Naive thymus-derived CD8-positive, alpha-beta T cell (primary cell): ENCODE data around the gene CCR8. TPM values are rescaled to one million over a fixed set of nuclear protein-coding genes. Genes with fewer than 3 reads are reported as not detected.
"Not testable (repeated sequence)": the region's sequence is repeated elsewhere in the genome, so short reads cannot be mapped to it uniquely, and the experiment has no call there.

Experiments
- ATAC-seq, 2 donors: fragments of 150-1000 bp; cut with Tn5 transposase in 1 of 2; sonication (Bioruptor Pico), chemical (Tn5 transposase) in 1 of 2; 1 replicate in 1 of 2; 2 replicates in 1 of 2; pipeline ENCODE4 v1.10.0; 2021; ENCODE audit warnings: mild to moderate bottlenecking in 2 of 2, moderate library complexity in 2 of 2
- POLR2A ChIA-PET: fragments of 350-600 bp; sonication (Branson Sonifier 250); formaldehyde crosslinking; loops from one replicate; lab custom pipeline; 2021; ENCODE audit warnings: antibody characterized with exemption; lab: Charles Lee
- DNase-seq, 10 donors: peaks; one replicate each; pipeline versions ENCODE4 v3.0.0 to v3.0.0-alpha.2; 2020 to 2022
- H3K27ac Mint-ChIP-seq, 10 donors: one replicate each; pipeline ENCODE4 v1.8.0; 2020 to 2022; ENCODE audit warnings: mild to moderate bottlenecking in 10 of 10, mixed read lengths in 10 of 10, moderate library complexity in 4 of 10, inconsistent platforms in 1 of 10
- H3K27me3 Mint-ChIP-seq, 5 donors: one replicate each; pipeline ENCODE4 v1.8.0; 2021 to 2022; ENCODE audit warnings: mixed read lengths in 5 of 5
- H3K36me3 Mint-ChIP-seq, 3 donors: one replicate each; pipeline ENCODE4 v1.8.0; 2020 to 2022; ENCODE audit warnings: mixed read lengths in 3 of 3, mild to moderate bottlenecking in 2 of 3, inconsistent platforms in 1 of 3
- H3K4me1 Mint-ChIP-seq, 4 donors: one replicate each; pipeline ENCODE4 v1.8.0; 2021 to 2022; ENCODE audit warnings: mixed read lengths in 4 of 4
- H3K4me3 Mint-ChIP-seq, 10 donors: one replicate each; pipeline ENCODE4 v1.8.0; 2020 to 2022; ENCODE audit warnings: mild to moderate bottlenecking in 10 of 10, mixed read lengths in 10 of 10, moderate library complexity in 6 of 10, inconsistent platforms in 1 of 10
- H3K9me3 Mint-ChIP-seq, 9 donors: one replicate each; pipeline ENCODE4 v1.8.0; 2020 to 2022; ENCODE audit warnings: mixed read lengths in 9 of 9, mild to moderate bottlenecking in 3 of 9, inconsistent platforms in 1 of 9, moderate library complexity in 1 of 9
- polyA plus RNA-seq, 3 donors: library from polyadenylated mRNA; unstranded; fragments of 300-500 nt; fragmentation: Illumina TruSeq; gene quantifications; one replicate each; pipeline ENCODE4 v1.2.3, GENCODE V29; 2021
- total RNA-seq, 8 experiments: library from RNA in 2 of 8; stranded (reverse) in 2 of 8; gene quantifications; one replicate each; pipeline ENCODE4 v1.2.3 and lab custom pipeline; 2021 to 2026

CCR8 gene
- total and polyA plus RNA-seq, 5 experiments from 2014 or later, result 0.24 TPM; not detected in 4

GRCh38 chr3:39318301-39318700 is 11.2 kb upstream of the CCR8 start:
- DNase-seq, result no peak
- POLR2A ChIA-PET, result no interaction called here
- no peak overlapping the region for H3K4me3 Mint-ChIP-seq
- peaks cover 0 to 10% (median 8%) of the 10 kb centered on the region in 3 donors for H3K36me3 Mint-ChIP-seq
- no peak overlapping the region for H3K27ac Mint-ChIP-seq
- H3K27me3 Mint-ChIP-seq, result peaks cover 0 to 6% (median 0%) of the 10 kb centered on the region in 5 donors
- peaks cover 2 to 10% (median 8%) of the 10 kb centered on the region in 4 donors for H3K4me1 Mint-ChIP-seq
- peaks cover 0 to 19% (median 7%) of the 10 kb centered on the region in 9 donors for H3K9me3 Mint-ChIP-seq
- ATAC-seq, result no peak

GRCh38 chr3:39319249-39319648 is 10.3 kb upstream of the CCR8 start:
- Mint-ChIP-seq H3K27ac (no peak overlapping the region), H3K4me3 (no peak overlapping the region), H3K9me3 (peaks cover 0 to 11% (median 5%) of the 10 kb centered on the region in 9 donors), H3K27me3 (peaks cover 0 to 3% (median 0%) of the 10 kb centered on the region in 5 donors), H3K36me3 (peaks cover 0 to 7% (median 6%) of the 10 kb centered on the region in 3 donors), H3K4me1 (peaks cover 5 to 15% (median 13%) of the 10 kb centered on the region in 4 donors)
- POLR2A ChIA-PET, result interaction anchor here (0.6 kb wide), 1 partner anchor 170 kb away, joined by 5 read pairs; no protein-coding TSS in a partner anchor
- ATAC-seq (no peak), DNase-seq (no peak)

- POLR2A ChIA-PET, DNase-seq, H3K4me3 Mint-ChIP-seq, H3K27me3 Mint-ChIP-seq, H3K36me3 Mint-ChIP-seq, H3K9me3 Mint-ChIP-seq, ATAC-seq: not testable (repeated sequence)
- peaks cover 5 to 15% (median 13%) of the 10 kb centered on the region in 4 donors for H3K4me1 Mint-ChIP-seq
- H3K27ac Mint-ChIP-seq, result peak overlapping the region in 1 of 10 donors; percentile 31
These were observed 7.9 kb upstream of the CCR8 start for GRCh38 chr3:39321574-39321983.

GRCh38 chr3:39322209-39322715 is 7.2 kb upstream of the CCR8 start:
- H3K4me3 Mint-ChIP-seq, H3K27me3 Mint-ChIP-seq, H3K36me3 Mint-ChIP-seq, DNase-seq, POLR2A ChIA-PET, H3K9me3 Mint-ChIP-seq, ATAC-seq, H3K27ac Mint-ChIP-seq: not testable (repeated sequence)
- peaks cover 8 to 15% (median 13%) of the 10 kb centered on the region in 4 donors for H3K4me1 Mint-ChIP-seq

GRCh38 chr3:39322936-39323335 is 6.6 kb upstream of the CCR8 start:
- ATAC-seq (no peak), DNase-seq (no peak)
- Mint-ChIP-seq H3K36me3 (peaks cover 0 to 2% (median 0%) of the 10 kb centered on the region in 3 donors), H3K9me3 (no peaks in the 10 kb centered on the region), H3K4me1 (peaks cover 8 to 15% (median 13%) of the 10 kb centered on the region in 4 donors), H3K4me3 (no peak overlapping the region), H3K27ac (peak overlapping the region in 1 of 10 donors; percentile 65), H3K27me3 (peaks cover 0 to 3% (median 0%) of the 10 kb centered on the region in 5 donors)
- POLR2A ChIA-PET, result no interaction called here

GRCh38 chr3:39323494-39323893 is 6.0 kb upstream of the CCR8 start:
- POLR2A ChIA-PET, result no interaction called here
- DNase-seq, result no peak
- Mint-ChIP-seq H3K4me3 (peak overlapping the region in 3 of 10 donors; percentile 4 to 49 (median 19)), H3K4me1 (peaks cover 6 to 15% (median 13%) of the 10 kb centered on the region in 4 donors), H3K27ac (peak overlapping the region in 1 of 10 donors; percentile 65), H3K9me3 (no peaks in the 10 kb centered on the region), H3K27me3 (peaks cover 0 to 3% (median 0%) of the 10 kb centered on the region in 5 donors), H3K36me3 (peaks cover 0 to 2% (median 0%) of the 10 kb centered on the region in 3 donors)
- ATAC-seq, result no peak

- Mint-ChIP-seq H3K36me3 (peaks cover 0 to 2% (median 0%) of the 10 kb centered on the region in 3 donors), H3K4me1 (peaks cover 10 to 19% (median 14%) of the 10 kb centered on the region in 4 donors), H3K9me3 (no peaks in the 10 kb centered on the region), H3K27ac (no peak overlapping the region), H3K27me3 (peaks cover 0 to 3% (median 0%) of the 10 kb centered on the region in 5 donors), H3K4me3 (no peak overlapping the region)
- no peak for ATAC-seq
- no peak for DNase-seq
- POLR2A ChIA-PET, result no interaction called here
These were observed 4.3 kb upstream of the CCR8 start for GRCh38 chr3:39325236-39325635.

- Mint-ChIP-seq H3K4me1 (peaks cover 10 to 19% (median 13%) of the 10 kb centered on the region in 4 donors), H3K36me3 (peaks cover 0 to 2% (median 0%) of the 10 kb centered on the region in 3 donors), H3K27ac (peak overlapping the region in 2 of 10 donors; percentile 3 to 21), H3K4me3 (no peak overlapping the region), H3K9me3 (no peaks in the 10 kb centered on the region), H3K27me3 (no peaks in the 10 kb centered on the region)
- POLR2A ChIA-PET, result no interaction called here
- DNase-seq (no peak), ATAC-seq (no peak)
These were observed 2.3 kb upstream of the CCR8 start for GRCh38 chr3:39327053-39327745.

GRCh38 chr3:39327746-39328349 is 1.7 kb upstream of the CCR8 start:
- H3K9me3 Mint-ChIP-seq, result no peaks in the 10 kb centered on the region
- DNase-seq (no peak), ATAC-seq (no peak)
- H3K36me3 Mint-ChIP-seq, result peaks cover 0 to 2% (median 0%) of the 10 kb centered on the region in 3 donors
- H3K4me3 Mint-ChIP-seq, result no peak overlapping the region
- POLR2A ChIA-PET, result no interaction called here
- H3K27me3 Mint-ChIP-seq, result no peaks in the 10 kb centered on the region
- H3K27ac Mint-ChIP-seq, result peak overlapping the region in 3 of 10 donors; percentile 8 to 61 (median 47)
- H3K4me1 Mint-ChIP-seq, result peaks cover 9 to 16% (median 10%) of the 10 kb centered on the region in 4 donors

- Mint-ChIP-seq H3K4me1 (peaks cover 0 to 7% (median 3%) of the 10 kb centered on the region in 4 donors), H3K27ac (peak overlapping the region in 2 of 10 donors; percentile 24 to 55)
These were observed 1.3 kb downstream of the CCR8 start for GRCh38 chr3:39330824-39331223.

GRCh38 chr3:39332525-39332924 is 3.0 kb downstream of the CCR8 start:
- H3K27ac Mint-ChIP-seq, result no peak overlapping the region
- H3K36me3 Mint-ChIP-seq, result no peaks in the 10 kb centered on the region
- no peak overlapping the region for H3K4me3 Mint-ChIP-seq
- no peaks in the 10 kb centered on the region for H3K9me3 Mint-ChIP-seq
- H3K27me3 Mint-ChIP-seq, result no peaks in the 10 kb centered on the region
- ATAC-seq (no peak), DNase-seq (no peak)
- POLR2A ChIA-PET, result no interaction called here
- H3K4me1 Mint-ChIP-seq, result peaks cover 0 to 7% (median 2%) of the 10 kb centered on the region in 4 donors

More at GRCh38 chr3:39330824-39331223, 1.3 kb downstream of the CCR8 start:
- Mint-ChIP-seq H3K4me3 (peak overlapping the region in 2 of 10 donors; percentile 8 to 42), H3K36me3 (no peaks in the 10 kb centered on the region), H3K9me3 (no peaks in the 10 kb centered on the region), H3K27me3 (no peaks in the 10 kb centered on the region)
- ATAC-seq (no peak), DNase-seq (no peak)
- POLR2A ChIA-PET, result no interaction called here

- POLR2A ChIA-PET, result no interaction called here
- no peak overlapping the region for H3K27ac Mint-ChIP-seq
- no peaks in the 10 kb centered on the region for H3K36me3 Mint-ChIP-seq
- H3K27me3 Mint-ChIP-seq, result no peaks in the 10 kb centered on the region
- H3K4me3 Mint-ChIP-seq, result no peak overlapping the region
- ATAC-seq, result no peak
- H3K4me1 Mint-ChIP-seq, result peaks cover 0 to 7% (median 2%) of the 10 kb centered on the region in 4 donors
- no peak for DNase-seq
- H3K9me3 Mint-ChIP-seq, result no peaks in the 10 kb centered on the region
These were observed 4.1 kb downstream of the CCR8 start for GRCh38 chr3:39333607-39334006.

GRCh38 chr3:39334205-39334604 is 4.7 kb downstream of the CCR8 start:
- POLR2A ChIA-PET, result no interaction called here
- H3K36me3 Mint-ChIP-seq, result no peaks in the 10 kb centered on the region
- no peaks in the 10 kb centered on the region for H3K9me3 Mint-ChIP-seq
- ATAC-seq (no peak), DNase-seq (no peak)
- peaks cover 0 to 7% (median 2%) of the 10 kb centered on the region in 4 donors for H3K4me1 Mint-ChIP-seq
- no peak overlapping the region for H3K4me3 Mint-ChIP-seq
- no peaks in the 10 kb centered on the region for H3K27me3 Mint-ChIP-seq
- no peak overlapping the region for H3K27ac Mint-ChIP-seq
